Measurements from ENCODE around the gene RET.
"Not testable (repeated sequence)": the region's sequence is repeated elsewhere in the genome, so short reads cannot be mapped to it uniquely, and the experiment has no call there.

RET gene

GRCh38 chr10:43136995-43137716 lies 60.3 kb downstream of the RET start:
- no peak for DNase-seq (ENCODE audit: low read depth)

DNA sequence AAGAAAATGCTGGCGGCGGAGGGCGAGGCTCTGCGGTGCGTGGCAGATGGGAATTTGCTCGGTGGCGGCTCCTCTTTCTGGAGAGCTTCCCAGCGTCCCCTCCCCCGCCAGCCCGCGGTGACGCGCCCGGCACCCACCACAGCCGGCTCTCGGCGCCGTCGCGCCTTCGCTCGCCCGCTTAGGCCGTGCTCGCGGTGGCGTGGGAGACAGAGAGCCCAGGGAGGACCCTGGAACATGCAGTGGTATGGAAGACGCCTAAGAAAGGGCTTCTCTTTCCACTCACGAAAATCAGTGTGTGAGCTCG lies 60.8 kb downstream of the RET start:
- DNase-seq (ENCODE audit: low read depth), result peak; percentile 15

DNA sequence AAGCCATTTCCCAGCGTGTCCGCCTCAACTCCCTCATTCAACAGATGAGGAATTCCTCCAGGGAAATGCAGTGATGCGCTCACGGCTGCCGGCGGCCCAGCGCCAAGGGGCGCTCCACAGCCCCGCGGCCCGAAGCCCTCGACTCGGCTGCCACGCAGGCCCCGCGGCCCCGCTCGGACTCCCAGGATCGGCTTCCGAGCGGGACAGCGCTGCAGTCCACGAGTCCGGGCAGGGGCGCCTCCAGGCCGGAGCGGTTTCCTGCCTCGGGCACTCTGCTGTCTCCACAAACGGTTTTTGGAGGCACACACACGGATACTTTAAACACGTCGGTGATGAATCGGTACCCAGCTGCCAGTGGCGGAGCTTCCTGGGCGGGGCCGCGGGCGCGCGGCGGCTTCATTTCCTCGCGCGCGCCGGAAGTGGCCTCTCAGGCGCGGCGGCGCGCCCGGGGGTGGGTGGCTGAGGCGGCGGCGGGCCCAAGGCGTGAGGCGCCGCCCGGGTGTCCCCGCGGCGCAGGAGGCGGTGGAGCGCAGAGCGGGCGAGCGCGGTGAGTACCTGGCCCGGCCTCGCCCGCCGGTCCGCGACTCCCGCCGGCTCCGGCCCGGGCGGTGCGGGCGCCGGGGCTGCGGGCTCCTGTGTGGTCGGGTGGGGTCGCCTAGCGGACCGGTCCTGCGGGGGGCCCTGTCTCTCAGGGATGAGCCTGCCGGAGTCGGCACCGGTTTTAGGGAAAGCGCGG lies 61.3 kb downstream of the RET start, which contains the start of gene CSGALNACT2:
TSS of gene CSGALNACT2 (plus strand) at position 425 of the 736 bp plus-strand sequence. CDS start 16,705 bp downstream, outside the sequence.
- peak; percentile 64 for DNase-seq (ENCODE audit: low read depth)

DNA sequence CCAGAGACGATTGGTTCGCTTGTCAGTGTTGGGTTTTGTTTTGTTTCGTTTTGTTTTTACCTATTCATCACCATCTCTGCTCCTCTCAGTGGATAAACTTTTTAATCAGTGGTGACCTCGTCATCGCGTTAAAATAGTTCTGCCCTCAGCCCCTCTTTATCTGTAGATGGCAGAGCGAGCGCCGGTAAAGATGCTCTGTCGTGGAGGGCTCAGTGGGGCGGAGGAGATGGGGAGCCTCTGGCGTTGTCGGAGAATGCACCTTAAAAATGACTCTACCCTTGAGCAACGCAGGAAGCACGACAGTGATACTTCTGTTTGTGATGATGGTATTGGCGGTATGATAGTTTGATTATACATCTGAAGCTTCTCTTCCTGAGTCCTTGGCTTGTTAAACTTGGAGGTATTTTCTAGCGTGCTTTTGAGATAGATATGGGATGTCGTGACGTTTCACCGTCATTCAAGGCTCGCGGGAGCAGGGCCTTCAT lies 61.9 kb downstream of the RET start:
- DNase-seq (ENCODE audit: low read depth), result peak; percentile 30

GRCh38 chr10:43141421-43141820 lies 64.6 kb downstream of the RET start:
- no peak for DNase-seq (ENCODE audit: low read depth)

- no peak for DNase-seq (ENCODE audit: low read depth)
These were observed 68.4 kb downstream of the RET start for GRCh38 chr10:43145311-43145710.

DNA sequence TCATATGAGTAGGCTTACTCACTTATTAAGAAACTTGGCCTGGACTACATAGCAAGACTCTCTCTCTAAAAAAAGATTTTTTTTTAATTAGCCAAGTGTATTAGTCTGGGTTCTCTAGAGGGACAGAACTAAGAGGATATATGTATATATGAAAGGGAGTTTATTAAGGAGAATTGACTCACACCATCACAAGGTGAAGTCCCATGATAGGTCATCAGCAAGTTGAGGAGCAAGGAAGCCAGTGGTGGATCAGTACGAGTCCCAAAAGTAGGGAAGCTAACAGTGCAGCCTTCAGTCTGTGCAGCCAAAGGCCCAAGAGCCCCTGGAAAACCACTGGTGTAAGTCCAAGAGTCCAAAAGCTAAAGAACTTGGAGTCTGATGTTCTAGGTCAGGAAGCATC lies 69.1 kb downstream of the RET start:
- DNase-seq (ENCODE audit: low read depth), result not testable (repeated sequence)

GRCh38 chr10:43151371-43151770 lies 74.5 kb downstream of the RET start:
- no peak for DNase-seq (ENCODE audit: low read depth)

DNA sequence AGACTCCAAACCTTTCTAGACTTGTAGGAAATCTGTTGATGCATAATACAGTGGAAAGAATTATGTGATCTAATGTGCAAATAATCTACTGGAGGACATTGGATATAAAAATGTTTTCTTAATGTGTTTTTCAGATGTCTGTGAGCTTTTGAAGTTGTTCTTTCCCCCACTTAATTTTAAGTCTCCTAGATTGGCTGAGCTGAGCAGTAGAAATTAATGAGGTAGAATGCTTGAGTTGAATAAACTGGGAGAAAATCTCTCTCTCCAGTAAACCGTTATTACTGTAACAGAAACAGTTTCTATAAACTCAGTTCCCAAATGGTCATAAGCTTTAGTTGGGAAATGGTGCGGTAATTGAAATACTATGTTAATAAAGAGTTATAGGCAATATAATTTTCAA lies 77.0 kb downstream of the RET start:
- no peak for DNase-seq (ENCODE audit: low read depth)

- no peak for DNase-seq (ENCODE audit: low read depth)
These were observed 78.4 kb downstream of the RET start for GRCh38 chr10:43155221-43155620.

DNA sequence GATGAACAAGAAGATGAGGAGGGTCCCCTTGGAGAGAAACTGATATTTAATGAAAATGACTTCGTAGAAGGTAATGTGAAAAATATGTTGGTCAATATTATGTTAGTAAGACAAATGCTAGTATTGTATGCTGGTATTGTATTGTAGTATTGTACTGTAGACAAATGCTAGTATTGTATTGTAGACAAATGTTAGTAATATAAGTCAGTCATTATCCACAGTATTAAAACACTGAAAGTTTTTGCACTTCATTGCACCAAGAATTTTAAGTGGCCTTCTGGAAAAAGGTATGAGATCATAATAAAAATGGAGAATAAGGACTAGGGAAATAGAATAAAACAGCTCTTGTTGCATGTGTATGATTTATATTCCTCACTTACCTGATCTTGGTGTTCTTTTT lies 78.9 kb downstream of the RET start:
- DNase-seq (ENCODE audit: low read depth), result no peak

DNA sequence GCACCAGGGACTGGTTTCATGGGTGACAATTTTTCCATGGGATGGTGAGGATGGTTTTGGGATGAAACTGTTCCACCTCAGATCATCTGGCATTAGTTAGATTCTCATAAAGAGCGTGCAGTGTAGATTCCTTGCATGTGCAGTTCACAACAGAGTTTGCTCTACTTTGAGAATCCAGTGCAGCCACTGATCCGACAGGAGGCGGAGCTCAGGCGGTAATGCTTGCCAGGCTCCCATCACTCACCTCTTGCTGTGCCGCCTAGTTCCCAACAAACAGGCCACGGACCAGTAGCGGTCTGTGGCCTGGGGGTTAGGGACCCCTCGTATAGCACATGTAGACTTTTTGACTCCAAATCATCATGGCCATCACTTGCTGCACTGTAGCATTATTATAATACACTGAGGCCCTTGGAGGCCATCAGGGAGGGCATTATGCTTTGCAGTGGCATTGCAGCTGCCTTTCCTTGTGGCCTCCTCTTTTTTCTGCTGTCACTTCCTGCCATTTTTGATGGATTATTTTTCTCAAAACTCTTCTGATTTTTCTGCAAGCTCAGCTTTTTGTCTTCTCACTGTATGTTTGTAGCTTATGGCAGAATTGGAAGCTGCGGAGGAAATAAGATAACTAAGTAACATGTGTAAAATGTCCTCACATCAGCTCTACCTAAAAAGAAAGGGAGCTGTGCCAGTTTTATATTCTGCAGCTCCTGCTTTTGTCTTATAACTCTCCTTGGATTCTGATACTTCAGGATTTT lies 79.9 kb downstream of the RET start:
- DNase-seq (ENCODE audit: low read depth), result no peak

DNA sequence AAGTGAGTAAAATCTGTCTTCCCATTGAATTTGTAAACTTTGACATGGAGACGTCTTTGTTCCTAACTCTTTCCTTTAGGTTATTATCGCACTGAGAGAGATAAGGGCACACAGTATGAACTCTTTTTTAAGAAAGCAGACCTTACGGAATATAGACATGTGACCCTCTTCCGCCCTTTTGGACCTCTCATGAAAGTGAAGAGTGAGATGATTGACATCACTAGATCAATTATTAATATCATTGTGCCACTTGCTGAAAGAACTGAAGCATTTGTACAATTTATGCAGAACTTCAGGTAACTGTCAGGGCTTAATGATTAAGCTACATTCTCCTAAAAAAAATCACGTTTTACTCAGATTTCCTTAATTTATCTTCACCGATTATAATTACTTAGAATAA lies 81.8 kb downstream of the RET start:
- no peak for DNase-seq (ENCODE audit: low read depth)

GRCh38 chr10:43160046-43160920 lies 83.4 kb downstream of the RET start:
- DNase-seq (ENCODE audit: low read depth), result peak; percentile 48

DNA sequence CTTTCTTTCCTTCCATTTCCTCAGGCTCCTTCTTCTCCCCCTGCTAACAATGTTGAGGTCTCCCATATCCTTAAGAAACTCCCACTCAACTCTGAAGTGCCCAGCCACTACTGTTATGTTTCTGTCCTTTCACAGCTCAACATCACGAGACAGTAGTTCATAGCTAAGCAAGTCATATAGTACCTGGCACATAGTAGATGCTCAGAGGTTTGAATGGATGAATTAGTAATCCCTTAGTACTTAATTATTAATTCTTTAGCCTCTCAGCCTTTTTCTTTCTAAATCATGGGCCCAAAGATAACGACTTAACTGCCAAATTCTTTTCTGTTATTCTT lies 84.0 kb downstream of the RET start:
- DNase-seq (ENCODE audit: low read depth), result no peak

- DNase-seq (ENCODE audit: low read depth), result no peak
These were observed 85.7 kb downstream of the RET start for GRCh38 chr10:43162604-43163003.

GRCh38 chr10:43166207-43166879 lies 89.5 kb downstream of the RET start:
- DNase-seq (ENCODE audit: low read depth), result no peak

GRCh38 chr10:43166880-43167497 lies 90.1 kb downstream of the RET start:
- DNase-seq (ENCODE audit: low read depth), result no peak

- DNase-seq (ENCODE audit: low read depth), result no peak
These were observed 90.6 kb downstream of the RET start for GRCh38 chr10:43167498-43167889.

DNA sequence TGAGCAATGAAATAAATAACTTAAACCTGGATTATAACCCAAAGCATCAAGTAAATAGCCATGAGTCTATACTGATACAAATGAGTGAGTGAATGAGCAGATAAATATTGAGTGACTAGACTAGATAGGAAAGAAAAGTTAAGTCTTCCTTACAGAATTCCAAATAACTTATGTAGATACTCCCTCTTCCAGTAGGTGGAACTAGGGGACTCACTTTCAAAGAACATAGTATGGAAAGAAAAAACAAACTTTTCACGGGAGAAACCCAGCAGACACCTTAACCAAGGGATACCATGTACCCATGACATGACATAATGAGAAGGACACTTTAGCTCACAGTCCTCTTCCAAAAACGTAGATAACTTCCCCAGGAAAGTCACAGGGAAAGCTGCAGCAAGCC lies 93.6 kb downstream of the RET start:
- no peak for DNase-seq (ENCODE audit: low read depth)

DNA sequence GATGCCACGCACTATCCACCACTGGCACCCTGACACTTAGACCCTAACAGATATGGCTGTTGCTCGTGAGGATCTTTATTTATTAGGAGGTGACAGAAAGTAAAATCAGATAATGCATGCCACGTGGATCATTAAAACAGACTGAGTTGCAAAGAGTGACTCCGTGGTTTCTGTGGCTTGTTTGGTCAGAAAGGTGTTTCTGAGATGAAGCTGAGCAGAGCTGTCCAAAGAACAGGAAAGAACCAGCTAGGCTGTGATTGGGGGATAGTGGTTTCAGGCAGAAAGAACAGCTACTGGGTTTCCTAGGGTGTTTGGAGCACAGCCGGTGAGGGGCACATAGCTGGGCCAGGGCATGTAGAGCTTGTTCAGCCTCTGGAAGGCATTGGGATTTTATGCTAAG lies 95.8 kb downstream of the RET start:
- DNase-seq (ENCODE audit: low read depth), result no peak
